Activated CD8-positive, alpha-beta memory T cell treated with anti-CD3 and anti-CD28 coated beads, Interleukin-2, amount 50 U/mL, for 48 hours (primary cell): ENCODE results near the gene ATP5PD.
"Not testable (repeated sequence)": the region's sequence is repeated elsewhere in the genome, so short reads cannot be mapped to it uniquely, and the experiment has no call there.

Experiments used
- DNase-seq: peaks from one replicate; pipeline ENCODE4 v3.0.0-alpha.2; 2020

ATP5PD gene

GRCh38 chr17:75077072-75077495, 30.3 kb upstream of the ATP5PD start:
- DNase-seq, result no peak

- DNase-seq, result no peak
Observed at GRCh38 chr17:75075597-75076336, 29.0 kb upstream of the ATP5PD start.

GRCh38 chr17:75074532-75074931, 27.8 kb upstream of the ATP5PD start:
- DNase-seq, result no peak

GRCh38 chr17:75073618-75074047, 26.9 kb upstream of the ATP5PD start:
- no peak for DNase-seq

- DNase-seq, result not testable (repeated sequence)
Observed at GRCh38 chr17:75072909-75073308, 26.1 kb upstream of the ATP5PD start.

- not testable (repeated sequence) for DNase-seq
Observed at GRCh38 chr17:75071478-75072271, 24.9 kb upstream of the ATP5PD start.

- no peak for DNase-seq
Observed at GRCh38 chr17:75069783-75070182, 23.0 kb upstream of the ATP5PD start.

- DNase-seq, result no peak
Observed at GRCh38 chr17:75068750-75069149, 22.0 kb upstream of the ATP5PD start.

- DNase-seq, result no peak
Observed at GRCh38 chr17:75067856-75068255, 21.1 kb upstream of the ATP5PD start.

GRCh38 chr17:75065562-75066151, 18.9 kb upstream of the ATP5PD start:
- DNase-seq, result no peak

- no peak for DNase-seq
Observed at GRCh38 chr17:75064867-75065561, 18.2 kb upstream of the ATP5PD start.

GRCh38 chr17:75064460-75064859, 17.7 kb upstream of the ATP5PD start:
- no peak for DNase-seq

- no peak for DNase-seq
Observed at GRCh38 chr17:75064040-75064439, 17.3 kb upstream of the ATP5PD start.

GRCh38 chr17:75063626-75064025, 16.9 kb upstream of the ATP5PD start:
- no peak for DNase-seq

- DNase-seq, result no peak
Observed at GRCh38 chr17:75063201-75063600, 16.4 kb upstream of the ATP5PD start.

GRCh38 chr17:75061618-75062017, 14.8 kb upstream of the ATP5PD start:
- DNase-seq, result no peak

- no peak for DNase-seq
Observed at GRCh38 chr17:75061055-75061438, 14.3 kb upstream of the ATP5PD start.

GRCh38 chr17:75060434-75061054, 13.8 kb upstream of the ATP5PD start:
- DNase-seq, result no peak

GRCh38 chr17:75059369-75060345, 12.9 kb upstream of the ATP5PD start:
- DNase-seq, result no peak

- no peak for DNase-seq
Observed at GRCh38 chr17:75051941-75052340, 5.2 kb upstream of the ATP5PD start.

GRCh38 chr17:75049706-75050105, 2.9 kb upstream of the ATP5PD start:
- DNase-seq, result no peak

GRCh38 chr17:75049057-75049456, 2.3 kb upstream of the ATP5PD start:
- no peak for DNase-seq
